ENCODE measurements around the gene BCL10.

The BCL10 gene

GRCh38 chr1:85297855-85298629 lies 21.6 kb upstream of the BCL10 start:
- DNase-seq, result no peak

GRCh38 chr1:85297538-85297854 lies 21.1 kb upstream of the BCL10 start:
- no peak for DNase-seq

- no peak for DNase-seq
Measured at GRCh38 chr1:85296980-85297379, 20.5 kb upstream of the BCL10 start.

- no peak for DNase-seq
Measured at GRCh38 chr1:85295654-85296053, 19.2 kb upstream of the BCL10 start.

- DNase-seq, result no peak
Measured at GRCh38 chr1:85295006-85295431, 18.6 kb upstream of the BCL10 start.

- no peak for DNase-seq
Measured at GRCh38 chr1:85290826-85291225, 14.4 kb upstream of the BCL10 start.

GRCh38 chr1:85289848-85290335 lies 13.5 kb upstream of the BCL10 start:
- no peak for DNase-seq

- DNase-seq, result peak; percentile 17
Measured at GRCh38 chr1:85289207-85289847, 12.9 kb upstream of the BCL10 start.

GRCh38 chr1:85284202-85284601 lies 7.8 kb upstream of the BCL10 start:
- DNase-seq, result no peak

GRCh38 chr1:85283475-85284199 lies 7.2 kb upstream of the BCL10 start:
- DNase-seq, result no peak

- no peak for DNase-seq
Measured at GRCh38 chr1:85282424-85282823, 6.0 kb upstream of the BCL10 start.

GRCh38 chr1:85280636-85281035 lies 4.2 kb upstream of the BCL10 start:
- no peak for DNase-seq

- no peak for DNase-seq
Measured at GRCh38 chr1:85279458-85280080, 3.1 kb upstream of the BCL10 start.

- DNase-seq, result no peak
Measured at GRCh38 chr1:85278853-85279314, 2.5 kb upstream of the BCL10 start.

- no peak for DNase-seq
Measured at GRCh38 chr1:85277802-85278201, 1.4 kb upstream of the BCL10 start.

- DNase-seq, result no peak
Measured at GRCh38 chr1:85276978-85277639, 677 bp upstream of the BCL10 start.

GRCh38 chr1:85275701-85276214 lies 674 bp downstream of the BCL10 start:
- DNase-seq, result no peak

- DNase-seq, result no peak
Measured at GRCh38 chr1:85274969-85275453, 1.4 kb downstream of the BCL10 start.

- DNase-seq, result no peak
Measured at GRCh38 chr1:85273397-85273796, 3.0 kb downstream of the BCL10 start.

GRCh38 chr1:85268801-85269585 lies 7.4 kb downstream of the BCL10 start:
- DNase-seq, result no peak

- DNase-seq, result no peak
Measured at GRCh38 chr1:85267313-85267712, 9.1 kb downstream of the BCL10 start.

GRCh38 chr1:85264150-85264549 lies 12.3 kb downstream of the BCL10 start:
- no peak for DNase-seq
